Measurements from ENCODE around the gene ANK2.
"Not testable (repeated sequence)": the region's sequence is repeated elsewhere in the genome, so short reads cannot be mapped to it uniquely, and the experiment has no call there.

The ANK2 gene

DNA sequence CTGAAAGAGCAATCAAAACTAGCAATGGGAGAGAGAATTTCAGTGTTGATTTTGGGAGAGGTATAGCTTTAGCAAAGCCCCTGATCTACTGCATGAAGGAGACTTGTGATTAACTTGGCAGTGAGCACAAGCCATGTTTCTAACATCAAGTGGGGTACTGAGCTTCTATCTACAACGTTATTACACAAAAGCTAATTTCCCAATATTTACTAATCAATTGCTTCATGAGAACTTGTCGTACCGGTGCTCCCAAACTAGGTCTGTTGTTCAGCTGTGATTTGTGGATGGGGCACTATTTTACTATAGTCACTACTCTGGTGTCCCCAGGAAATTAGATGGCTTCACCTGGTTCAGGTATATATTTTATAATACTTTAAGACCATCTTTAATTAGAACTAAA, 16.2 kb downstream of the ANK2 start:
- Histone ChIP-seq H3K9me3 (ENCODE audit: control insufficient read depth in 5 of 5, low read length in 5 of 5) (no peaks in the 10 kb centered on the region), H3K27ac (ENCODE audit: low read depth, low read length) (no peak overlapping the region), H3K4me1 (ENCODE audit: control insufficient read depth in 5 of 5, insufficient read depth in 5 of 5, low read length in 5 of 5) (no peaks in the 10 kb centered on the region), H3K4me3 (ENCODE audit: low read depth in 1 of 5, low read length in 5 of 5) (no peak overlapping the region), H3K9ac (ENCODE audit: low read length in 5 of 5) (no peak overlapping the region), H3K36me3 (ENCODE audit: control insufficient read depth in 5 of 5, insufficient read depth in 5 of 5, low read length in 5 of 5) (no peaks in the 10 kb centered on the region), H3K27me3 (ENCODE audit: control insufficient read depth in 5 of 5, insufficient read depth in 4 of 5, low read length in 5 of 5) (no peaks in the 10 kb centered on the region)

DNA sequence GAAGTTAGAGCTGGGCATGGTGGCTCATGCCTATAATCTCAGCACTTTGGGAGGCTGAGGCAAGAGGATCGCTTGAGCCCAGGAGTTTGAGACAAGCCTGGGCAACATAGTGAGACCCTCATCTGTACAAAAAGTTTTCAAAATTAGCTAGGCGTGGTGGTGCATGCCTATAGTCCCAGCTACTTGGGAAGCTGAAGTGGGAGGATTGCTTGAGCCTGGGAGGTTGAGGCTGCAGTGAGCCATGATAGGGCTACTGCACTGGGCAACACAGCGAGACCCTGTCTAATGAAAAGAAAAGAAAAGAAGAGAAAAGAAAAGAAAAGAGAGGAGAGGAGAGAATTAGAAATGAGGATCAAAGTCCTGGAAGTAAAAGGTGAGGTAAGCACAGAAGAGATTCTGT, 19.3 kb downstream of the ANK2 start:
- not testable (repeated sequence) for H3K27ac ChIP-seq (ENCODE audit: low read depth, low read length); H3K4me3 ChIP-seq (ENCODE audit: low read depth in 1 of 5, low read length in 5 of 5); H3K9me3 ChIP-seq (ENCODE audit: control insufficient read depth in 5 of 5, low read length in 5 of 5); H3K27me3 ChIP-seq (ENCODE audit: control insufficient read depth in 5 of 5, insufficient read depth in 4 of 5, low read length in 5 of 5); H3K4me1 ChIP-seq (ENCODE audit: control insufficient read depth in 5 of 5, insufficient read depth in 5 of 5, low read length in 5 of 5); H3K36me3 ChIP-seq (ENCODE audit: control insufficient read depth in 5 of 5, insufficient read depth in 5 of 5, low read length in 5 of 5); H3K9ac ChIP-seq (ENCODE audit: low read length in 5 of 5)

DNA sequence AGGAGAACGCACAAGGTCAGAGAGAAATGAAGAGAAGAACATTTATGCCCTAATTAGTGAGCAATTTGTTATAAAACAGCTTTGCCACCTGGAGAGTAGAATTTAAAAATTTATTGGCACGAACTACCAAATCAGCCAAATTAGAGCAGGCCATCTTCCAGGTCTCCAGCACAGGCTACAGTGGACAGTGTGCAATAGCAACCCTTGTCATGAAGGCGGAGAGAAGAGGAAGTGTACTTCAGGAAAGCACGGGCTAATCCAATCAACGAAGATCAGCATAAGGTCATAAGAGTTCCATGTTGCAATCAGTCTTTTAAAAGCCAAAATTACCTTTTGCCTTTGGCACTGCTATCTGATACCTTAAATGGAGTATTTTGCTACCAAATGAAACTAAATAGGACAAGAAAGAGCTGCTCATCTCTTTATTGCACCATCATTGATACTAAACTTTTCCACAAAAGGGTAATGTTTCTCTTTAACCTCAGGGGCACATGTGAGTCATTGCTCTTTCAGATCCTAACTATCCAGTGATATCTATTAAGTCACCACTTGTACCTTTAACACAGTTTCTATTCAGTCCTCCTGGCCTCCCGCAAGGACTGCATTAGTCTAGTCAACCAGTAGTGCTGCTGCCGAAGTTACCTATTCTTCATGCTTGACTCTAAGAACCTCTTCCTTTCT, 19.9 kb downstream of the ANK2 start:
- Histone ChIP-seq H3K9ac (ENCODE audit: low read length in 5 of 5) (no peak overlapping the region), H3K36me3 (ENCODE audit: control insufficient read depth in 5 of 5, insufficient read depth in 5 of 5, low read length in 5 of 5) (no peaks in the 10 kb centered on the region), H3K9me3 (ENCODE audit: control insufficient read depth in 5 of 5, low read length in 5 of 5) (no peaks in the 10 kb centered on the region), H3K4me1 (ENCODE audit: control insufficient read depth in 5 of 5, insufficient read depth in 5 of 5, low read length in 5 of 5) (peaks cover 0 to 7% (median 5%) of the 10 kb centered on the region in 5 donors), H3K27me3 (ENCODE audit: control insufficient read depth in 5 of 5, insufficient read depth in 4 of 5, low read length in 5 of 5) (no peaks in the 10 kb centered on the region), H3K4me3 (ENCODE audit: low read depth in 1 of 5, low read length in 5 of 5) (no peak overlapping the region), H3K27ac (ENCODE audit: low read depth, low read length) (no peak overlapping the region)

DNA sequence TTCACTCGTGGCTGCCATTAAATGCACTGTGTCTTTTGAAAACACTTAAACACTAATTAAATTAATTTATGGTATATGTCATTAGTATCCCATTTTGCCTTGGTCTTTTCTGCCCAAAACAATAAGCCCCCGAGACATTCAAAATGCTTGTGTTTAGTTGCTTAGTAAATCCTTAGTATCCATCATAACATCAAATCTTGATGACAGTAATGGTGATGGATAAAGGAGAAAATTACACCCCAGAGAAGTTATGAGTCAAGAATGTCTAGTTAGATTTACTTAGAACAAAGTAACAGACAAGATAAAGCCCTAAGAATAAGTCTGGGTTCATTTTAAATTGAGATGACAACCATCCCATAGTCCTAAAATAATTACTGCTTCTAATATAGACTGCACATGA, 21.3 kb downstream of the ANK2 start:
- Histone ChIP-seq H3K9me3 (ENCODE audit: control insufficient read depth in 5 of 5, low read length in 5 of 5) (no peaks in the 10 kb centered on the region), H3K9ac (ENCODE audit: low read length in 5 of 5) (no peak overlapping the region), H3K36me3 (ENCODE audit: control insufficient read depth in 5 of 5, insufficient read depth in 5 of 5, low read length in 5 of 5) (no peaks in the 10 kb centered on the region), H3K27ac (ENCODE audit: low read depth, low read length) (no peak overlapping the region), H3K4me1 (ENCODE audit: control insufficient read depth in 5 of 5, insufficient read depth in 5 of 5, low read length in 5 of 5) (peaks cover 0 to 7% (median 5%) of the 10 kb centered on the region in 5 donors), H3K4me3 (ENCODE audit: low read depth in 1 of 5, low read length in 5 of 5) (no peak overlapping the region), H3K27me3 (ENCODE audit: control insufficient read depth in 5 of 5, insufficient read depth in 4 of 5, low read length in 5 of 5) (no peaks in the 10 kb centered on the region)

DNA sequence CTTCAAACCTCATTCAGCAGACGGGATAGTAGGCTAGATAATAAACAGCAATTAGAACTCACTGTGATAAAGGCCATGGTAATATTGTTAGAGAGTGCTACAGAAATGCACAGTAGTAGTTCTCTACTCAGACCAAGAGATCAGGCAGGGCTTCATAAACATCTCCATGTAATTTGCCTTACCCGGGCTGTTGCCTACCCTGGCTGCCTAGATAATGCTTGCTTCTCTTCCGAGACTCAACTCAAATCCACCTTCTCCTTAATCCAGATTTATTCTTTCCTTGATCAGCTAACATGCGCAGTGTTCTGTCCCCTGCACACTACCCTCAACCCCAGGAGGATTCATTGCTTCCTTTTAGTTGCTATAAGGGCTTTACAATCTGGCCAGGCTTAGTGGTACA, 21.8 kb downstream of the ANK2 start:
- Histone ChIP-seq H3K4me1 (ENCODE audit: control insufficient read depth in 5 of 5, insufficient read depth in 5 of 5, low read length in 5 of 5) (peaks cover 0 to 7% (median 5%) of the 10 kb centered on the region in 5 donors), H3K27me3 (ENCODE audit: control insufficient read depth in 5 of 5, insufficient read depth in 4 of 5, low read length in 5 of 5) (no peaks in the 10 kb centered on the region), H3K9me3 (ENCODE audit: control insufficient read depth in 5 of 5, low read length in 5 of 5) (no peaks in the 10 kb centered on the region), H3K27ac (ENCODE audit: low read depth, low read length) (no peak overlapping the region), H3K4me3 (ENCODE audit: low read depth in 1 of 5, low read length in 5 of 5) (no peak overlapping the region), H3K36me3 (ENCODE audit: control insufficient read depth in 5 of 5, insufficient read depth in 5 of 5, low read length in 5 of 5) (no peaks in the 10 kb centered on the region), H3K9ac (ENCODE audit: low read length in 5 of 5) (no peak overlapping the region)

DNA sequence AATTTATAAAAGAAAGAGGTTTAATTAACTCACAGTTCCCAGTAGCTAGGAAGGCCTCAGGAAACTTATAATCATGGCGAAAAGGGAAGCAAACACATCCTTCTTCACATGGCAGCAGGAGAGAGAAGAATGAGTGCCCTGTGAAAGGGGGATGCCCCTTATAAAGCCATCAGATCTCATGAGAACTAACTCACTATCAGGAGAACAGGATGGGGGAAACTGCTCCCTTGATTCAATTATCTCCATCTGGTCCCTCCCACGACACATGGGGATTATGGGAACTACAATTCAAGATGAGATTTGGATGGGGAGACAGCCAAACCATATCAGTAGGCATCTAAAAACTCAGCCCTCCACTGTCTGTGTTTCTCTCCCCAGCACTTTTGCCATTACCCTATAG, 22.4 kb downstream of the ANK2 start:
- H3K4me1 ChIP-seq (ENCODE audit: control insufficient read depth in 5 of 5, insufficient read depth in 5 of 5, low read length in 5 of 5) = peaks cover 0 to 7% (median 5%) of the 10 kb centered on the region in 5 donors
- H3K36me3 ChIP-seq (ENCODE audit: control insufficient read depth in 5 of 5, insufficient read depth in 5 of 5, low read length in 5 of 5) = no peaks in the 10 kb centered on the region
- H3K27ac ChIP-seq (ENCODE audit: low read depth, low read length) = no peak overlapping the region
- no peaks in the 10 kb centered on the region for H3K9me3 ChIP-seq (ENCODE audit: control insufficient read depth in 5 of 5, low read length in 5 of 5)
- H3K27me3 ChIP-seq (ENCODE audit: control insufficient read depth in 5 of 5, insufficient read depth in 4 of 5, low read length in 5 of 5) = no peaks in the 10 kb centered on the region
- no peak overlapping the region for H3K9ac ChIP-seq (ENCODE audit: low read length in 5 of 5)
- no peak overlapping the region for H3K4me3 ChIP-seq (ENCODE audit: low read depth in 1 of 5, low read length in 5 of 5)

DNA sequence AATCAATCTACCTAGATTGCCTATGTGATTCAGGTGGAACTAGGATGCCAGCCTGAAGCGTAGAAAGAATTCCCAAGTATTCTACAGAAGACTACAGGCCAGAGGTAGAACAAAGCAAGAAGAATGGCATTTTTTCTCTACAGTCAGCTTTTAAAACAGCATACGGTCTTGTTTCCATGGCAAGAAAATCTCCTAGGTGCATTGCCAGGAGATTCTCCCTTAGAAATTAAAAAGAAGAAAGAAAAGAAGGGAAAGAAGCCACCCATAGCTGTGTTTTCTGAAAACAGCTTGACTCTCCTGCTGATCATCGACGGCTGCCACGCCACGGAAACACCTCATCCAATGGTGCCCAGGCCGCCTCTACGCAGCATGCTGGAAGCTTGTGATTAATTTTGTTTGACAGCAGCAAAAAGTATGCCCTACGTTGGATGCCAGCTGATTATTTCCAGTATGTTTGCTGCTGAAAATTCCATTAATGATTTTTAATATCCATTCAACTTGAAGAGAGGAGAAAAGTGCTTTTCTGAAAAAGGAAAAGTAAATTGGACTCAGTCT, 24.1 kb downstream of the ANK2 start:
- no peak overlapping the region for H3K27ac ChIP-seq (ENCODE audit: low read depth, low read length)
- no peak overlapping the region for H3K4me3 ChIP-seq (ENCODE audit: low read depth in 1 of 5, low read length in 5 of 5)
- H3K36me3 ChIP-seq (ENCODE audit: control insufficient read depth in 5 of 5, insufficient read depth in 5 of 5, low read length in 5 of 5) = no peaks in the 10 kb centered on the region
- no peaks in the 10 kb centered on the region for H3K9me3 ChIP-seq (ENCODE audit: control insufficient read depth in 5 of 5, low read length in 5 of 5)
- no peak overlapping the region for H3K9ac ChIP-seq (ENCODE audit: low read length in 5 of 5)
- peaks cover 0 to 7% (median 5%) of the 10 kb centered on the region in 5 donors for H3K4me1 ChIP-seq (ENCODE audit: control insufficient read depth in 5 of 5, insufficient read depth in 5 of 5, low read length in 5 of 5)
- no peaks in the 10 kb centered on the region for H3K27me3 ChIP-seq (ENCODE audit: control insufficient read depth in 5 of 5, insufficient read depth in 4 of 5, low read length in 5 of 5)

DNA sequence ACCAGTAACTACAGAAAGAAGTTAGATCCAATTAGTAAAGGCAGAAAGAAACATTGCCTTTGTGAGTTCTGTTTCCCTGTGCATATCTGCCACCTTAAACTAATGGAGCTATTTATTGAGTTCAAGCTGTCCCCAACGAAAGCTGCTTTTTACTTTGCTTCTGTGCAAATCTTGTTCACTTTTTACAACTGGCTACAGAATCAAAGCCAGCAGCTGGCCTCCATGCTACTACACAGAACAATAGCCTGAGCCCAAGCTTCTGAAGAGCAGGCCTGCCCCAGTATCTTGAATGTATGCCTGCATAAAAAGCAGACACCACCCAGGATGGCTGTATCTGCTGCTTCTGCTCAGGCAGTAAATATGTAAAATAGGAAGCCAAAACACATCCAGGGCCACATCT, 28.1 kb downstream of the ANK2 start:
- H3K4me1 ChIP-seq (ENCODE audit: control insufficient read depth in 5 of 5, insufficient read depth in 5 of 5, low read length in 5 of 5) = peaks cover 0 to 5% (median 2%) of the 10 kb centered on the region in 5 donors
- no peaks in the 10 kb centered on the region for H3K27me3 ChIP-seq (ENCODE audit: control insufficient read depth in 5 of 5, insufficient read depth in 4 of 5, low read length in 5 of 5)
- no peak overlapping the region for H3K4me3 ChIP-seq (ENCODE audit: low read depth in 1 of 5, low read length in 5 of 5)
- H3K9me3 ChIP-seq (ENCODE audit: control insufficient read depth in 5 of 5, low read length in 5 of 5) = no peaks in the 10 kb centered on the region
- no peak overlapping the region for H3K27ac ChIP-seq (ENCODE audit: low read depth, low read length)
- H3K36me3 ChIP-seq (ENCODE audit: control insufficient read depth in 5 of 5, insufficient read depth in 5 of 5, low read length in 5 of 5) = no peaks in the 10 kb centered on the region
- no peak overlapping the region for H3K9ac ChIP-seq (ENCODE audit: low read length in 5 of 5)

DNA sequence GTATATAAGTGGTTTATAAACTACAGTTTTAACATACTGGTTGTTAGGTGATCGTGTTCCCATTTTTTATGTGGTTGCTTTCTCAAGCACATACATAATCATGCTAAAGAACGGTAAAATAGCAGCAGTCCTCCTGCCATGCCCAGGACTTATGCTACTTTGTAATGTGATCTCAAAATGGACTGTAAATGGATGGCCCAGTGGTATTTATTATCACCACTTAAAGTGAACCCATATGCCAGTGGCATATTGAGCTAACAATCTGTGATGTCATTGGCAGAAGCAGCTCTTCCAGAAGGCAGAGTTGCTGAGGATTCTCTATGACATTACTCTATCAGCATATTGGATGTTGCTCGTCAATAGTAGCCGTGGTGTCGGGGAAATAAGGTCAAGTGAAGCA, 28.6 kb downstream of the ANK2 start:
- Histone ChIP-seq H3K9ac (ENCODE audit: low read length in 5 of 5) (no peak overlapping the region), H3K4me3 (ENCODE audit: low read depth in 1 of 5, low read length in 5 of 5) (no peak overlapping the region), H3K9me3 (ENCODE audit: control insufficient read depth in 5 of 5, low read length in 5 of 5) (no peaks in the 10 kb centered on the region), H3K27me3 (ENCODE audit: control insufficient read depth in 5 of 5, insufficient read depth in 4 of 5, low read length in 5 of 5) (no peaks in the 10 kb centered on the region), H3K27ac (ENCODE audit: low read depth, low read length) (no peak overlapping the region), H3K36me3 (ENCODE audit: control insufficient read depth in 5 of 5, insufficient read depth in 5 of 5, low read length in 5 of 5) (no peaks in the 10 kb centered on the region), H3K4me1 (ENCODE audit: control insufficient read depth in 5 of 5, insufficient read depth in 5 of 5, low read length in 5 of 5) (peaks cover 0 to 3% (median 0%) of the 10 kb centered on the region in 5 donors)

DNA sequence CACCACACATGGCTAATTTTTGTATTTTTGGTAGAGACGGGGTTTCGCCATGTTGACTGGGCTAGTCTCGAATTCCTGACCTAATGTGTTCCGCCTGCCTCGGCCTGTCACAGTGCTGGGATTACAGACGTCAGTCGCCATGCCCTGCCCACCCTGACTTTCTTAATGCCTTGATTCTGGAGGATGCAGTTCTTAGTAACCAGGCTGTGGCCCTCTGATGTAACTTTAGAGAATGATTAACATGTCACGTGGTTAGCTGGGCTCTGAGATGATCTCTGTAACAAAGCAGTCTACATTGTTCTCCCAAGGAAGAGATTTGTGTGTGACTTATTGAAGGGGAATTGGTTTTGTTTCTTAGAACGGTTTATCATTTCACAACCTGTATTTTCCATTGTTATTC, 30.6 kb downstream of the ANK2 start:
- Histone ChIP-seq H3K27me3 (ENCODE audit: control insufficient read depth in 5 of 5, insufficient read depth in 4 of 5, low read length in 5 of 5) (no peaks in the 10 kb centered on the region), H3K4me3 (ENCODE audit: low read depth in 1 of 5, low read length in 5 of 5) (no peak overlapping the region), H3K9ac (ENCODE audit: low read length in 5 of 5) (no peak overlapping the region), H3K36me3 (ENCODE audit: control insufficient read depth in 5 of 5, insufficient read depth in 5 of 5, low read length in 5 of 5) (no peaks in the 10 kb centered on the region), H3K9me3 (ENCODE audit: control insufficient read depth in 5 of 5, low read length in 5 of 5) (no peaks in the 10 kb centered on the region), H3K27ac (ENCODE audit: low read depth, low read length) (no peak overlapping the region), H3K4me1 (ENCODE audit: control insufficient read depth in 5 of 5, insufficient read depth in 5 of 5, low read length in 5 of 5) (no peaks in the 10 kb centered on the region)

All from subcutaneous abdominal adipose tissue (tissue), 5 donors.